Activated naive CD4-positive, alpha-beta T cell treated with anti-CD3 and anti-CD28 coated beads, Interleukin-2, amount 50 U/mL, for 24 hours (primary cell): ENCODE results near the gene PPIP5K1.

Experiments used
- H3K27ac Mint-ChIP-seq: one replicate; pipeline ENCODE4 v1.8.0; 2021; ENCODE audit warnings: mild to moderate bottlenecking, mixed read lengths
- H3K27me3 Mint-ChIP-seq: one replicate; pipeline ENCODE4 v1.8.0; 2021; ENCODE audit warnings: mixed read lengths
- H3K36me3 Mint-ChIP-seq: one replicate; pipeline ENCODE4 v1.8.0; 2021; ENCODE audit warnings: mixed read lengths
- H3K4me1 Mint-ChIP-seq: one replicate; pipeline ENCODE4 v1.8.0; 2021; ENCODE audit warnings: mixed read lengths
- H3K4me3 Mint-ChIP-seq: one replicate; pipeline ENCODE4 v1.8.0; 2021; ENCODE audit warnings: mild to moderate bottlenecking, mixed read lengths
- H3K9me3 Mint-ChIP-seq: one replicate; pipeline ENCODE4 v1.8.0; 2021; ENCODE audit warnings: mixed read lengths

PPIP5K1 gene

DNA sequence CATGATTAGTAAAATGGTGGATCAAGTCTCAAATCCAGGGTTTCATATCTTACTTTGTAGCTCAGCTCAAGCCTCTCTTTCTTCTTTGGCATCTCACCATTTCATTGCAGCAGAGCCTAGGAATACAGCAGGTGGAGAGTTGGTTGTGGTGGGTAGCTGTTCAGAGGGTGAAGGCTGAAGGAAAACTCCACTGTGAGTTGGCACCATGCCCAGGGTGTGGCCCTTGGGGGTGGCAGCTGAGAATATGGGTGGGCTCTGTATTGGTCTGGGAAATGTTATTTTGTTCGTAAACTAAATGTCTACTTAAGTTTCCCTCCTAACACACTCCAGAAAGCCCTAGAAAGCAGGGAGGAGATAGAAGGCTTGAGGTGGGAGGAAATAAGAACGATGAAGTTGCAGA is 74.3 kb downstream of the PPIP5K1 start:
- H3K4me3 Mint-ChIP-seq = no peak overlapping the region
- H3K27ac Mint-ChIP-seq = no peak overlapping the region
- peaks cover 26% of the 10 kb centered on the region for H3K4me1 Mint-ChIP-seq
- H3K27me3 Mint-ChIP-seq = peaks cover 26% of the 10 kb centered on the region
- H3K9me3 Mint-ChIP-seq = no peaks in the 10 kb centered on the region
- H3K36me3 Mint-ChIP-seq = no peaks in the 10 kb centered on the region

- Mint-ChIP-seq H3K27ac (no peak overlapping the region), H3K9me3 (no peaks in the 10 kb centered on the region)
These were observed 75.6 kb downstream of the PPIP5K1 start for GRCh38 chr15:43514241-43515057.

GRCh38 chr15:43513550-43513949 is 76.5 kb downstream of the PPIP5K1 start:
- H3K4me3 Mint-ChIP-seq = no peak overlapping the region
- no peak overlapping the region for H3K27ac Mint-ChIP-seq
- no peaks in the 10 kb centered on the region for H3K36me3 Mint-ChIP-seq
- H3K9me3 Mint-ChIP-seq = no peaks in the 10 kb centered on the region
- H3K4me1 Mint-ChIP-seq = peaks cover 36% of the 10 kb centered on the region
- peaks cover 18% of the 10 kb centered on the region for H3K27me3 Mint-ChIP-seq

More at GRCh38 chr15:43514241-43515057, 75.6 kb downstream of the PPIP5K1 start:
- peaks cover 36% of the 10 kb centered on the region for H3K4me1 Mint-ChIP-seq
- peaks cover 23% of the 10 kb centered on the region for H3K27me3 Mint-ChIP-seq
- no peak overlapping the region for H3K4me3 Mint-ChIP-seq
- H3K36me3 Mint-ChIP-seq = no peaks in the 10 kb centered on the region

DNA sequence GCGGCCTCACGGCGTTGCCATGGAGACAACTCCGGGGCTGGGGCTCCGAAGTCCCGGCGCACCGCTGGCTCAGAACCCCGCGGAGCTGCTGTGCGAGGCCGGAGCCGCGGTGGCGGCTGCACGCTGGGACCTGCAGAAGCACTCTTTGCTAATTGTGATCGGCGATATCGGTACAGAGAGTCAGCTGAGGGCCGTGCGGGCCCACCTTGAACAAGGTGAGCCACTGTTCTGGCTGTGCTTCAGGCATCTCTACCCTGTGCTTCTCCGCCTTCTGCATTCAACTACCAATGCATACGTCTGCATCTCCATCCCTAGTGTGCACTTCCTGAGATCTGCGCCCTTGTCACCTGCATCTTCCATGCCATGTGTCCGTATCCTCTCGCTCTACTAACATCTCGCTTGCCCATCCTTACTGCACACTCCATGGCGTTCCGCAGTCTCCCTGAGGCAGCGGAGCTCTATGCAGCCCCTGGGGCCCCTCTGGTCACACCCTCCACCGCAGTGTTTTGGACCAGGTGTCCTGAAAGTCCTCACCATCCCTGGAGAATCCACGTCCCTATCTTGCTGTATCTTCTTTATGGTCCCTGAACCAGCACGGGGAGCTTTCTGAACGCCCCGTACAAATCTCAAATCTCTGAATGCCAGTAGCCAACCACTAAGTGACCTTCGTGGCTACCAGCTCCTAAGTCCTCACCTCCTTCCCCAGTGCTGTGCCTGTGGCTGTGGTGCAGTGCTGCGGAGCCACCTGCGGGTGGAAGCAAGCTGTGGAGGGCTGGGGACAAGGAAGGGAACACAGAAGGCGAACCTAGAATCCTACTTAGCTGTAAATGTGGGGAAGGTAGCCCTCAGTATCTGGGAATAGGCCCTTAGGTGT is 78.8 kb downstream of the PPIP5K1 start:
- H3K27ac Mint-ChIP-seq = peak overlapping the region; percentile 80
- peaks cover 7% of the 10 kb centered on the region for H3K27me3 Mint-ChIP-seq
- peak overlapping the region; percentile 93 for H3K4me3 Mint-ChIP-seq
- H3K36me3 Mint-ChIP-seq = no peaks in the 10 kb centered on the region
- H3K4me1 Mint-ChIP-seq = peaks cover 26% of the 10 kb centered on the region
- no peaks in the 10 kb centered on the region for H3K9me3 Mint-ChIP-seq

DNA sequence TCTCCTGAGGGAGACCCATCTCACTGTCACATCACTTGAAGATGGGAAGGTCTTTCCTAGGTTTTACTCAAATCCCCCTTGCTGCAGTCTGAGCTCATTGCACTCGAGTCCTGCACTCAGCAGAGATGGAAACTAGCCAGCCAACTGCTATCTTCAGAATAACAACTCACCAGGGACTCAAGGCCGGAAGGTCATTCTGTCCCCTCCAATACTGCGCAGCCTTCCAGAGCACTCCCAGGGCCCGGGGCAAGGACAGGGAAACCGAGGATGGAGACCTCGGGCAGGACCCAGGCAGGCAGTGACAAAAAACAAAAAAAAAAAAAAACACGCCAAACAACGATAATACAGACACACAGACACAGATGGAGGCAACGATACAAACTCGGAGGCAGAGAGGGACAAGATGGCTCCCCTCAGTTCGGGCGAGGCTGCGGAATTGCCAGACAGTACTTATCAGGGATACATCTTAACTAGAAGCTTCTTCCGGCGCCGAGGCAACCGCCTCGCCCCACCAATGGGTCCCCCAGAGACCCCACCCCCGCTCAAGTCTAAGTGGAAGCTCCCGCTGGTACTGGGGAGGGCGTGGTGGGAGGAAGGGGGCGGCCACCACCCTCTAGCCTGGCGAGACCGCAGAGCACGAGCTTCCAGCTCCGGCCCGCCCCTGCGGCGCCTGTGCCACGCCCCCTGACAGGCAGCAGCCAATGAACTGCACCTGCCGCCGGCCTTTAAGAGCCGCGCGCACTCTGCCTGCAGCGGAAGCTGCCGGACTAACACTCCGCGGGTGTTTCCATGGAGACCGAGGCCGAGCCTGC is 79.6 kb downstream of the PPIP5K1 start:
- Mint-ChIP-seq H3K36me3 (no peaks in the 10 kb centered on the region), H3K4me3 (peak overlapping the region; percentile 93), H3K27ac (peak overlapping the region; percentile 88), H3K27me3 (peaks cover under 1% of the 10 kb centered on the region), H3K9me3 (no peaks in the 10 kb centered on the region), H3K4me1 (peaks cover 26% of the 10 kb centered on the region)

- H3K27ac Mint-ChIP-seq = no peak overlapping the region
- no peaks in the 10 kb centered on the region for H3K9me3 Mint-ChIP-seq
- no peaks in the 10 kb centered on the region for H3K36me3 Mint-ChIP-seq
- H3K4me1 Mint-ChIP-seq = peaks cover 26% of the 10 kb centered on the region
- no peaks in the 10 kb centered on the region for H3K27me3 Mint-ChIP-seq
- H3K4me3 Mint-ChIP-seq = peak overlapping the region; percentile 93
These were observed 80.3 kb downstream of the PPIP5K1 start for GRCh38 chr15:43509660-43510199.

- no peaks in the 10 kb centered on the region for H3K9me3 Mint-ChIP-seq
- peaks cover 21% of the 10 kb centered on the region for H3K4me1 Mint-ChIP-seq
- no peaks in the 10 kb centered on the region for H3K27me3 Mint-ChIP-seq
- H3K36me3 Mint-ChIP-seq = no peaks in the 10 kb centered on the region
- no peak overlapping the region for H3K27ac Mint-ChIP-seq
- peak overlapping the region; percentile 93 for H3K4me3 Mint-ChIP-seq
These were observed 80.9 kb downstream of the PPIP5K1 start for GRCh38 chr15:43508991-43509659.

DNA sequence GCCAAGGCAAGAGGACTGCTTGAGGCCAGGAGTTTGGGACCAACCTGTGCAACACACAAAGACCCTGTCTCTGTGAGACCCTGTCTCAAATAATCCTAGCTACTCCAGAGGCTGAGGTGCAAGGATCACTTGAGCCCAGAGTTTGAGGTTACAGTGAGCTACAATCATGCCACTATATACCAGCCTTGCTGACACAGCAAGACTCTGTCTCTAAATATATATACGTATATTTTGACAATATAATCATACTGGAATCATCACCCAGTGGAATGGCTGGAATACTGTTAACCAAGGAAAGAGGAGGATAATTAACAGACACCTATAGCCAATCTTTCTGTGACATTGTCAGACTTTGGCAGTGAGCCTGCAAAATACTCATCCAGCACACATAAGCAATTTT is 81.6 kb downstream of the PPIP5K1 start:
- H3K27ac Mint-ChIP-seq = no peak overlapping the region
- H3K4me3 Mint-ChIP-seq = no peak overlapping the region
- no peaks in the 10 kb centered on the region for H3K27me3 Mint-ChIP-seq
- peaks cover 16% of the 10 kb centered on the region for H3K4me1 Mint-ChIP-seq
- H3K36me3 Mint-ChIP-seq = no peaks in the 10 kb centered on the region
- H3K9me3 Mint-ChIP-seq = no peaks in the 10 kb centered on the region

DNA sequence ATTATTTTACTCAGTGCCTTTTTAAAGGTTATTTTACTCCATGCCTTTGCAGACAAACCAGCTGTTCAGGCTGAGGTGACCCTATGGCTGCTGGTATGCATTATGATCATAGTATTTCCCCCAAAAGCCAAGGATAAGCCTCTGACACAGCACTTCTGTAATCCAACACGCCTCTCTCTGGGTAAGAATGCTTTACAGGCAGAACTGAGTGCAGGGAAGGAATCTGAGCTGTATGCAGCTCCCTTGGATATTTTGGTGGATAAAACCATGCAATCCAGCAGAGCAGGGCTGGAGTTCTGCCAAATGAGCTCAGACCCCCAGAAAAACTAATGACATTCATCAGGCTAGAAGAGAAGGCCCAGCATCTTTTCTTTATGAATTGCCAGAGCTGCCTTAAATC is 84.3 kb downstream of the PPIP5K1 start:
- Mint-ChIP-seq H3K27me3 (no peaks in the 10 kb centered on the region), H3K27ac (no peak overlapping the region), H3K9me3 (no peaks in the 10 kb centered on the region), H3K4me1 (peaks cover 10% of the 10 kb centered on the region), H3K36me3 (no peaks in the 10 kb centered on the region), H3K4me3 (no peak overlapping the region)

GRCh38 chr15:43499635-43500034 is 90.4 kb downstream of the PPIP5K1 start:
- Mint-ChIP-seq H3K27me3 (no peaks in the 10 kb centered on the region), H3K9me3 (no peaks in the 10 kb centered on the region), H3K4me3 (no peak overlapping the region), H3K4me1 (no peaks in the 10 kb centered on the region), H3K27ac (no peak overlapping the region), H3K36me3 (no peaks in the 10 kb centered on the region)

GRCh38 chr15:43498990-43499389 is 91.0 kb downstream of the PPIP5K1 start:
- no peak overlapping the region for H3K4me3 Mint-ChIP-seq
- H3K27ac Mint-ChIP-seq = no peak overlapping the region
- no peaks in the 10 kb centered on the region for H3K27me3 Mint-ChIP-seq
- no peaks in the 10 kb centered on the region for H3K9me3 Mint-ChIP-seq
- H3K36me3 Mint-ChIP-seq = no peaks in the 10 kb centered on the region
- no peaks in the 10 kb centered on the region for H3K4me1 Mint-ChIP-seq

GRCh38 chr15:43493703-43494472 is 96.1 kb downstream of the PPIP5K1 start:
- no peak overlapping the region for H3K27ac Mint-ChIP-seq
- H3K27me3 Mint-ChIP-seq = no peaks in the 10 kb centered on the region
- peak overlapping the region; percentile 94 for H3K4me3 Mint-ChIP-seq
- peaks cover 35% of the 10 kb centered on the region for H3K4me1 Mint-ChIP-seq
- H3K36me3 Mint-ChIP-seq = peaks cover 12% of the 10 kb centered on the region
- no peaks in the 10 kb centered on the region for H3K9me3 Mint-ChIP-seq

DNA sequence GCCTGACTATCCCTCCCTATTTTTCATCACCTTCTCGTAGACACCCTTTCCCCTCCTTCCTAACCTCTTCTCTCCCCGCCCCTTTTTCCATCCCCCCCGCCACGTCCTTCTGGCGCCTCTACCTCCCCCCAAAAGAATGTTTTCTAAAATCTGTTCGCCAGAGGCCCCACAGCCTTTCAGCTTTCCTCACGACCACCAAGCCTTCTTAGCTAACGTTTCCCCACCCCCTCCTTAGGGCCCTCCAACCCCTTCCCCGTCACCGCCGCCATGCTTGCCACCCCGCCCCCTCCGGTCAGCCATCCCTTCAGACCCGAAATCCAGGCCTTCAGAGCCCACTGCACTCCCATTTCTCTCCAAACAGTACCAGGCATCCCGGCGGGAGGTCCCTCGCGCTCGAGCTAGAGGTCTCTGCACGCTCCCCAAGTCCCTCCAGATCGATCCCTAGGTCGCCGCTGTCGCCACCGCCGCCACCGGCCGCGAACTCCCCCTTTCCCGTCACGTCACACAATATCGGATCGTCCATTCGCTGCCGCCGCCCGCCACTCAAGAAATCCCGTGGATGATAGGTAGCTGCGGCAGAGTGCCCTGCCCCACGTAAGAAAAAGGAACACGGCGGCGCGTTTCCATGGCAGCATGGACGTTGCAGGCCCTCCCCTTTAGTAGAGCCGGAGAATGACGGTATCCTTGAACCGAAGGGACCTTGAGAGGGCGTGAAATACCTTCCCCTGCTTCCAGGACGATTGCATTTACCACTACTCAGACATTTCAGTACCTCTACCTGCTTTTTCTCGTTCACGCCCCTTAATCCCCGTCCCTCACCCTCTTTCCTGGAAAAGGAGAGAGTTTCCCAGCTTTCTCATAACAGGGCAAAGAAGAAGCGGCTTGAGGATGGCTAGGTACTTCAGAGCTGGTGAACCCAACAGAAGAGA is 97.1 kb downstream of the PPIP5K1 start, which contains the start of gene TP53BP1:
TSS of gene TP53BP1 (minus strand) at position 484 of the 929 bp plus-strand sequence. CDS start at position 371, 113 bp downstream.
- peak within 1 kb of the TSS; percentile 90 for H3K27ac Mint-ChIP-seq
- no peaks in the 10 kb centered on the region for H3K27me3 Mint-ChIP-seq
- peaks cover 15% of the 10 kb centered on the region for H3K36me3 Mint-ChIP-seq
- H3K4me1 Mint-ChIP-seq = peaks cover 37% of the 10 kb centered on the region
- no peaks in the 10 kb centered on the region for H3K9me3 Mint-ChIP-seq
- peak within 1 kb of the TSS; percentile 94 for H3K4me3 Mint-ChIP-seq
